Dedifferentiated amniotic fluid mesenchymal stem cell (primary cell): ENCODE results near the gene CHKA.
A peak's percentile ranks its signal among the peaks of the same experiment; 100 is the strongest.

Source experiments
- DNase-seq: peaks from one replicate; pipeline ENCODE4 v3.0.0-alpha.2; 2016; ENCODE audit errors: extremely low spot score

CHKA gene

GRCh38 chr11:68142441-68143309 is 21.5 kb upstream of the CHKA start:
- DNase-seq, result no peak

- DNase-seq, result no peak
These were observed 20.8 kb upstream of the CHKA start for GRCh38 chr11:68142028-68142412.

GRCh38 chr11:68141246-68142027 is 20.2 kb upstream of the CHKA start:
- DNase-seq, result no peak

- no peak for DNase-seq
These were observed 19.5 kb upstream of the CHKA start for GRCh38 chr11:68140496-68141245.

GRCh38 chr11:68138237-68138636 is 17.0 kb upstream of the CHKA start:
- no peak for DNase-seq

- DNase-seq, result no peak
These were observed 16.6 kb upstream of the CHKA start for GRCh38 chr11:68137833-68138232.

GRCh38 chr11:68136866-68137265 is 15.7 kb upstream of the CHKA start:
- no peak for DNase-seq

- no peak for DNase-seq
These were observed 14.0 kb upstream of the CHKA start for GRCh38 chr11:68135161-68135560.

GRCh38 chr11:68133761-68134160 is 12.6 kb upstream of the CHKA start:
- DNase-seq, result no peak

GRCh38 chr11:68130121-68130520 is 8.9 kb upstream of the CHKA start:
- no peak for DNase-seq

- no peak for DNase-seq
These were observed 7.6 kb upstream of the CHKA start for GRCh38 chr11:68128682-68129327.

GRCh38 chr11:68127714-68128681 is 6.8 kb upstream of the CHKA start:
- no peak for DNase-seq

- no peak for DNase-seq
These were observed 4.0 kb upstream of the CHKA start for GRCh38 chr11:68125164-68125563.

GRCh38 chr11:68122936-68123539 is 1.9 kb upstream of the CHKA start:
- DNase-seq, result no peak

- DNase-seq, result peak; percentile 21
These were observed 718 bp downstream of the CHKA start for GRCh38 chr11:68120273-68121066.

- DNase-seq, result no peak
These were observed 2.3 kb downstream of the CHKA start for GRCh38 chr11:68118706-68119448.

GRCh38 chr11:68117853-68118470 is 3.2 kb downstream of the CHKA start:
- no peak for DNase-seq

GRCh38 chr11:68116974-68117373 is 4.2 kb downstream of the CHKA start:
- DNase-seq, result no peak
